Measurements from ENCODE around the gene ZRANB3.

ZRANB3 gene

DNA sequence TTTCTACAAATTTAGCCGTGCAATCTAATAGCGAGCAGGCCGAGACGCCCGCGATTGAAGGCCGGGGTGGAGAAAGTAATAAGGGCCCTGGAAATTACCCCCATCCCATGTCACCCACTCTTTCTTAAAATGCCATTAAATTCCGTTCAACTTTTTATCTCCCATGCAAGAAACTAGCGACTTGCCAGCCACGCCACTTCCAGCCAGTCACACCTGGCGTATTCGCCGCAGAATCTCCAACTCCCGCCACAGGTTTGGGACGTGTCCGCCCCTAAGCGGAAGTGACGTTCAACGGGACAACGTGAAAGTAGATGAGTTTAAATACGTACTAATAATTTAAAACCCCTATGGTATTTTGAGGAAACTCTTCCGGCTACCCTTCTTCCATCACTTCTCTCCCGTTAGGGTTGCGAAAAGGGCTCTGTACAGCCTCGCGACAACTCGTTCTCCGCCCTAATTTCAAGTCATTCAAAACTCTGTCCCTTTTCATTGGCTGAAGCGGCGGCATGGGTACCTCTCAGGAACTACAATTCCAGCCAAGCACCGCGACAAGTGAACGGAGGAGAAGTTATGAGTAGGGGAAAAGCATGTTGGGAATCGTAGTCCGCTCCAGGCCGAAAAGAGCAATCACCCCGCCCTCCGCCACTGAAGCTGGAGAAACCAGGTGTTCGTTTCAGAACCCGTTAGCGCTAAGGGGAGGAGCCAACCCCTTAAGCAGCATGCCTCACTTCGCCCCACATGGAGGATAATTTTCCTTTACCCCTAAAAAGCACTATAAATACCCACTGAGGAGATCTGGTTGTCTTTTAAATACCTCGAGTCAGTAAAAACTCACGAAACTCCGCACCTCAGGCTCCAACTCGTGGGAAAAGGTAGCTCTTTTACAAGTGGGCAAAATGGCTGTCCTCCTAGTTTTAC, at the start of gene ZRANB3:
ZRANB3 (minus strand) TSS at position 906 of the 918 bp plus-strand sequence.
- TF ChIP-seq GATA3 (IDR thresholded peaks at IDR 0.05; ENCODE audit: low read depth, low read length): no peak
- no peak for TF ChIP-seq GATA2 (IDR thresholded peaks at IDR 0.05; ENCODE audit: low read depth, low read length)

DNA sequence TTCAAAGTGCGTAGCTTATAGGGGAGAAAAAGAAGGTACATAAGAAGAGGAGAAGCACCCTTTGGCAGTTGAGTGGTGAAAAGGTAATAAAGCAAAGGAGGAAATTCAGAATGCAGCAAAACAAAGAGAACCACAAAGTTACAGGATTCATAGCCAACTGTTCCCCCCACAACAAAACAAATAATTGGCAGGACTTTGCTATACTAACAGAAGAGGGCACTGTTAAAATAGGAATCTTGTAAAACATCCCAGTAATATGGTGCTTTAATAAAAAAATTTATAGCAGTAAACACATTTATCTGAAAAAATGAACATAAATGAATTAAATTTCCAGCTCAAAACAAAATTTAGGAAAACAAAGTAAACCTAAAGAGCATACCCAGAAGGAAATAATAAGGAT, 42.6 kb upstream of the ZRANB3 start:
- TF ChIP-seq GATA3 (IDR thresholded peaks at IDR 0.05; ENCODE audit: low read depth, low read length) (no peak), GATA2 (IDR thresholded peaks at IDR 0.05; ENCODE audit: low read depth, low read length) (no peak)

DNA sequence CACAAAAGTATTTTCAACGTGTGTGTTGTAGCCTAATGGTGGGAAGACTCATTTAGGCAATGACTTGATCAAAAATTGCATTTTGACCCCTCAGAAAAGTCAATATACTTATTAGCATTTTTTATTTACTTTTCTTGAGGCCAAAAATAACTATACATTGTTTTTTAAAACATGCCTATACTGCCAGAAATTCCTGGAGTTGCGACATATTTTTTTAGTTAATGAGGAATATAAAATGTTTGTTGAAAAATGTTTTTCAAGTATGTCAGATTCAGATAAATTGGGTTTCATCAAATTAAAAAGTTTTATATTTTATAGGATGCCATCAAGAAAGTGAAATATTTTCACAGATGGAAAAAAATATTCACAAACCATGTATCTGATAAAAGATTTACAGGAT, 39.9 kb upstream of the ZRANB3 start:
- no peak for TF ChIP-seq GATA2 (IDR thresholded peaks at IDR 0.05; ENCODE audit: low read depth, low read length)
- no peak for TF ChIP-seq GATA3 (IDR thresholded peaks at IDR 0.05; ENCODE audit: low read depth, low read length)

DNA sequence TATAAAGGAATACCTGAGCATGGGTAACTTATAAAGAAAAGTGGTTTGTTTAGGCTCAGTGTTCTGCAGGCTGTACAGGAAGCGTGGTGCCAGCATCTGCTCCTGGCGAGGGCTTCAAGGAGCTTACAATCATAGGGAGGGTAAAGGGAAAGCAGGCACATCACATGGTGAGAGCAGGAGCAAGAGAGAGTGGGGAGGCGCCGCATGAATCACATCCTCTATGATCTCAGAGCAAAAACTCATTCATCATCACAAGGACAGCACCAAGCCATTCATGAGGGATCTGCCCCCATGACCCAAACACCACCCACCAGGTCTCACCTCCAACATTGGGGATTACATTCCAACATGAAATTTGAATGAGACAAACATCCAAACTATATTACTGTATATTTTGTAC, 32.8 kb upstream of the ZRANB3 start:
- TF ChIP-seq GATA3 (IDR thresholded peaks at IDR 0.05; ENCODE audit: low read depth, low read length): no peak
- TF ChIP-seq GATA2 (IDR thresholded peaks at IDR 0.05; ENCODE audit: low read depth, low read length): no peak

DNA sequence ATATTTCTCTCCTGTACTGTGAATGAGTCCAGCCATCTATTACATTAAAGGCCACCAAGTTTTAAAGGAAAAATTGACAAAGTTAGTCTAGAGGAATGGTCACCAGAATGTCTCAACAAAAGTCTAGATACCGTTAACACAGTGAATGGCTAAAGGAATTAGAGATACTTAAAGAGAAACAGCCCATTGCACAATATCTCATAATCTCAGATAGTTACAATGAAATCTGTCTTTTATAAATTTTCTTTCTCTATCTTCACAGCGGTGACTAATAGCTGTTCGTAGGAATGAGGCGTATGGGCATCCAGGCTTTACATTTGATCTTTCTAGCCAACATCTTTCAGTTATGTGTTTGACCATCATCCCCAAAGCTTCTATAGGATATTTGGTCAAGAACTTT, 30.9 kb upstream of the ZRANB3 start:
- TF ChIP-seq GATA3 (IDR thresholded peaks at IDR 0.05; ENCODE audit: low read depth, low read length) (no peak), GATA2 (IDR thresholded peaks at IDR 0.05; ENCODE audit: low read depth, low read length) (no peak)

DNA sequence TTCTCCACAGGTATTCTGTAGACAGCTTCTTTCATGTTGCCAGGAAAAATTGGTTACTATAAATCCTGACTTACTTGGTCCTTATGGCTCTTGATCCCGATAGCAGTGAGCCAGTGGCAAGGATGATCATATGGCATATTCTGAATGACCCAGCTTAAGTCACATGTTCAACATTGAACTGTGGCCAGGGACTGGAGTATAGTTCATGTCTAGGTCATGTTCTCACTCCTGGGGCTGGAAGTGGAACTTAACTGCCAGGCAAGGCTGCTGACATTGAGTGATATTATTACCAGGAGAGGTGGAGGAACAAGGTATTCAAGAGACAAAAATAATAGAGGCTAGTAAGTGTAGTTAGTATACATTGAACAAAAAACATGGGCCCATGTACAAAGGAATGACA, 26.5 kb upstream of the ZRANB3 start:
- TF ChIP-seq GATA2 (IDR thresholded peaks at IDR 0.05; ENCODE audit: low read depth, low read length) (no peak), GATA3 (IDR thresholded peaks at IDR 0.05; ENCODE audit: low read depth, low read length) (no peak)

DNA sequence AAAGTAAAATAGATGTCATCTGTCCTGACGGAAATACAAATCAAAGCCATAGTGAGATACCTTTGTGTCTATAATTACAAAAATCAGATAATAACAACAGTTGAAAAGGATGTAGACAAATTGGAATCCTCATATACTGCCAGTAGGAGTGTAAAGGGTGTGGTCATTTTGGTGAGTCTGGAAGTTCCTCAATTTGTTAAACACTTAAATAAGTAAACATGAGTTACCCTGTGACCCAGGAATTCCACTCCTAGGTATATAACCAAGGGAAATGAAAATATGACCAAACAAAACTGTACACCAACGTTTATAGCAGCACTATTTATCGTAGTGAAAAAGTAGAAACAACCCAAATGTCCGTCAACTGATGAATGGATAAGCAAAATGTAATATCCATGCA, 24.3 kb upstream of the ZRANB3 start:
- TF ChIP-seq GATA2 (IDR thresholded peaks at IDR 0.05; ENCODE audit: low read depth, low read length) (no peak), GATA3 (IDR thresholded peaks at IDR 0.05; ENCODE audit: low read depth, low read length) (no peak)

DNA sequence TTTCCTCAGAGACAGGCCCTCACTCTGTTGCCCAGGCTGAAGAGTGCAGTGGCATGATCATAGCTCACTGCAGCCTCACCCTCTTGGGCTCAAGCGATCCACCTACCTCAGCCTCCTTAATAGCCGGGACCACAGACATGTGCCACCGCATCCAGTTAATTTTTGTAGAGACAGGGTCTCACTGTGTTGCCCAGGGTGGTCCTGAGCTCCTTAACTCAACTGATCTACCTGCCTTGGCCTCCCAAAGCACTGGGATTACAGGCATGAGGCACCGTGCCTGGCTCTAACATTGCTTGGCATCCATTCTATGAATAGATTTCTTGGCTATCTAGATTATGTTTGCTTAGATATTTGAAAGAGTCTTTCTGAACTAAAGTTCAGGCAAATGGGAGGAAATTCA, 21.9 kb upstream of the ZRANB3 start:
- TF ChIP-seq GATA2 (IDR thresholded peaks at IDR 0.05; ENCODE audit: low read depth, low read length) (no peak), GATA3 (IDR thresholded peaks at IDR 0.05; ENCODE audit: low read depth, low read length) (no peak)

DNA sequence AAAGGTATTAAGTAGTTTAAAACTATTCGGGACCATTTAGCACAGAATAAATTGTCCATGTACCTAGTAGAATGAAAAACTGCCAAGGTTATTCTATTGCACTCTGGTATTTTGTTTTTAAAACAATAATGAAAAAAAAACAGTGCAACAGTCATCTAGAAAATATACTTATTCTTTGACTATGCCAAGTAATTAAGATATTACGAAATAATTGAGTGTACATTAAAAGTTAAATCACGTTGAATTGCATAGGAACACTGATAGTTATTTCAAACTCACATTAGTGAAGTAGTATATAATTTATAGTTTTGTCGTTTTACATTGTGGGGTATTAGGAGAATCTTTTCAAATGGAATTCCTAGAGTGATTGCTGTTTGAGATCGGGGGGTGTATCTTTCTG, 20.3 kb upstream of the ZRANB3 start:
- TF ChIP-seq GATA3 (IDR thresholded peaks at IDR 0.05; ENCODE audit: low read depth, low read length) (no peak), GATA2 (IDR thresholded peaks at IDR 0.05; ENCODE audit: low read depth, low read length) (no peak)

DNA sequence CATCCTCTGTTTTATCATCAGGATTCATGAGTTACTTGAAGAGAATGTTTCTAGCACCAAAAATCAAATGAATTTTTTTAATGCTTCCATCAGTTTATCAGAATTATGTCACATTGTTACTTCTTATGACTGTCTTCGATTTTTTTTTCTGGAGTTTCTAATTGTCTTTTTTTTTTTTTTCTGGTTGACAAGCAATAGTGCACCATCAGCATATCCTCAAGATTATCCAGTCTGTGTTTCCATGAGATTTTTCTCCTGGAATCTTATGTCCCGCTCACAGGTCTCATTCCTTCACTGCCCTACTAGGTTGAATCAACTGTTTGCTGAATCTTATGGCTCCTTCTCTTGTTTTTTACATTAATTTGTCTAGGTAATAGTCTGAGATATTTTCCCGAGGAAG, 16.3 kb upstream of the ZRANB3 start:
- TF ChIP-seq GATA3 (IDR thresholded peaks at IDR 0.05; ENCODE audit: low read depth, low read length): no peak

DNA sequence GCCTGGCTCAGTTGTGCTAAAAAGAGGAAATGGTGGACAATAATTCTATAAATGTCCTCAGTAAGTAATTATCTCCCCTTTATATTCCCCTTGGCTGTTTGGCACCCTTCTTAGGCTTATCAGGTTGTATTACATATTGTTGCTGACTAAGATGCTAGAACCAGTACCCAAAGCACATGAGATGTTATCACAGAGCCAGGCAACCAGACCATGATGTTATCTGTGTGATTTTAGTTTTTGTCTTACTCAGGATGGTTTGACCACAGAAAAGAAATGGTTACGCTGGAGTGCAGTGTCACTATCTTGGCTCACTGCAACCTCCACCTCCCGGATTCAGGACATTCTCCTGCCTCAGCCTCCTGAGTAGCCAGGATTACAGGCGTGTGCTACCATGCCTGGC, 15.4 kb upstream of the ZRANB3 start:
- TF ChIP-seq GATA2 (IDR thresholded peaks at IDR 0.05; ENCODE audit: low read depth, low read length) (peak; percentile 73), GATA3 (IDR thresholded peaks at IDR 0.05; ENCODE audit: low read depth, low read length) (peak; percentile 63; the same call in 1 of the 2 replicates)

DNA sequence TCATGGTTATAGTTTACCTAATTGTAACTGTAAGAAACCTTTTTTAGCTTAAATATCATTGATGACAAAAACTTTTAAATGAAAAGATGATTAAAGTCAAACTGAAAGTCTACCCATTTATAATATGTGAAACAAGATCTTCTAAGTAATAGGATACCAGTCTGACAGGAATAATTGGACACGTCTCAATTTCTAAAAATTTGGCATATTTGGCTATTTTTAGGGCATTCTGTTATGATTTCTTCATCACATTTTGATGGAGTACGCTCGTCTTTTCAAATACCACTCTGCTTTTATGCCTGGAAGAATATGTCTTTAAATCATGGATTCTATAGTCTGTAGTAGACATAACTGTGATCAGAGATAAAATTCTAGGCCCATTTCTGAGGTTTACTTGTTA, 1.6 kb upstream of the ZRANB3 start:
- TF ChIP-seq GATA3 (IDR thresholded peaks at IDR 0.05; ENCODE audit: low read depth, low read length) (no peak), GATA2 (IDR thresholded peaks at IDR 0.05; ENCODE audit: low read depth, low read length) (no peak)

DNA sequence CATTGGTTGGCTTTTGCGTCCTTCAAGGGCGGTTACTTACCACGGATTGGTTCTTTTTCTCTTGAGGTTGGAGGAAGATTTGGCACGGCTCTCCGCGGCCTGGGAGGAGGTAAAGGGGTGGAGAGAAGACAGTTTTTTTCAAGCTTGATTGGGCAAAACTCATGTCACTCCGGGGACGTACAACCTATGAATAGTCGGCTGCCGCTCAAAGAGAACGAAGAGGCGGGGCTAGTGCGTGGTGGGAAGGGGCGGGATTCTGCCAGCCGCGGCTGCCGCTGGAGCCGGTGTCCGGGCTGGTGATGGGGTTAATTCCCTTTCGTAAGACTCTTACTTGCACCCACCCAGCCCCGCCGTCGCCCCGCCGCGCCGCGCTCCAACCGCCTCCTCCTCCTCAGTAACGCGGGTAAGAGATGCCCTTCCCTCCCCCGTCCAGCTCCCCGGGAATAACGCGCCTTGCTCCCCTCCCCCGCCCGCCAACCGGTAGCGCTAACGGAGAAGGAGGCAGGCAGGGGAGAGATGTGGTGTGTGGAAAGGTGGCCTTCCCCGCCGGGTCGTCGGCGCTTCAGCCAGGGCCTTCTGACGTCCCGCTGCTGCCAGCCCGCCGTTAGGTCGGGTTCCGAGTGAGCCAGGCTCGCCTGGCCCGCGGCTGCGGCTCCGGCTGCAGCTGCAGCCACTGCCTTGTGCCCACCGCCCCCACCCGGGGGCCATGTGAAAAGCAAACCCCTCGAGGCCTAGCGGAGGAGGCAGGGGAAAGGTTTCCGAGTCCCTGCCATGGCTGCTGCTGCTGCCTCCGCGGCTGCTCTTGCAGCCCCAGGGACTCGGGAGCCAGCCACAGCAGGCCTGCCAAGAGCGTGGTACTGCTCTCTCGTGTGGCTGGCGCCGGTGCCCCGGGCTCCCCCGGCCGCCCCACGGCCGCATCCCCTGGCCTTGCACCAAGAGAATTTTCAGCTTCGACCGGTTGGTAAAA, 496 bp upstream of the ZRANB3 start, which contains the start of gene R3HDM1:
R3HDM1 (plus strand) TSS at position 254 of the 967 bp plus-strand sequence. CDS start 73,362 bp downstream, outside the sequence.
- TF ChIP-seq GATA2 (IDR thresholded peaks at IDR 0.05; ENCODE audit: low read depth, low read length): no peak; the same call in 1 of the 2 replicates
- no peak for TF ChIP-seq GATA3 (IDR thresholded peaks at IDR 0.05; ENCODE audit: low read depth, low read length)

DNA sequence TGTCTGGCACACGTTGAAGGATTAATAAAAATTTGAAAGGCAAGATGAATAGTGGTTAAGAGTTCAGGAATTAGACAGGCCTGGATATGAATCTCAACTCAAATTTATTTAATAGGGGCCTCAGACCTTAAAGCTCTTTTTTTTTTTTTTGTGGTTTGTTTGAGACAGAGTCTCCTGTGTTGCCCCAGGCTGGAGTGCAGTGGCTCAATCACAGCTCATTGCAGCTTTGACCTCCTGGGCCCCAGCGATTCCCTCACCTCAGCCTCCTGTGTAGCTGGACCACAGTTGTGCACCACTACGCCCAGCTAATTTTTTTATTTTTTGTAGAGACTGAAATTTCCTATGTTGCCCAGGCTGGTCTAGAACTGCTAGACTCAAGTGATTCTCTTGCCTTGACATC, 3.0 kb downstream of the ZRANB3 start:
- TF ChIP-seq GATA3 (IDR thresholded peaks at IDR 0.05; ENCODE audit: low read depth, low read length) (no peak), GATA2 (IDR thresholded peaks at IDR 0.05; ENCODE audit: low read depth, low read length) (no peak)

Data from SH-SY5Y (cell line).